ENCODE data around the gene MEGF11. TPM values are rescaled to one million over a fixed set of nuclear protein-coding genes. Genes with fewer than 3 reads are reported as not detected.

The MEGF11 gene
- total RNA-seq, 1 experiment from 2014 or later: not detected

DNA sequence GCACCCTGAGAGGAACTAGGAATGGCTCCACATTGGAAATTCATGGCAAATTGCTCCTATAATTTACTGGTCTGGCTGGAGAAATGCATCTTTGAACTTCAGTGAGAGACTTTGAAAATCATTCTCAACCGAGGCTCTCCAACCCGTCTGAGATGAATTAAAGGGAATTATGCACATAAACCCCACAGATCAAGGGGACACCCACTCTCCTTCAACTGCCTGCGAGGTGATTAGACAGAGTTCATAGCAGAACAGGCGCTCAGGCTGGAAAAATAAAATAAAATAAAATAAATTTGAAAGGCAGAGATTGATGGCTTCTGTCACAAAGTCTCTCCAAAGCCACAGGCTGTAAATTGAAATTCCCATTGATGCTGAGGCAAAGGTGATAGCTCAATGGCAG, 37.7 kb downstream of the MEGF11 start:
- no peak for TF ChIP-seq EZH2phosphoT487 (IDR thresholded peaks at IDR 0.05; ENCODE audit: borderline replicate concordance, low read length)
- TF ChIP-seq, protein P1, sequence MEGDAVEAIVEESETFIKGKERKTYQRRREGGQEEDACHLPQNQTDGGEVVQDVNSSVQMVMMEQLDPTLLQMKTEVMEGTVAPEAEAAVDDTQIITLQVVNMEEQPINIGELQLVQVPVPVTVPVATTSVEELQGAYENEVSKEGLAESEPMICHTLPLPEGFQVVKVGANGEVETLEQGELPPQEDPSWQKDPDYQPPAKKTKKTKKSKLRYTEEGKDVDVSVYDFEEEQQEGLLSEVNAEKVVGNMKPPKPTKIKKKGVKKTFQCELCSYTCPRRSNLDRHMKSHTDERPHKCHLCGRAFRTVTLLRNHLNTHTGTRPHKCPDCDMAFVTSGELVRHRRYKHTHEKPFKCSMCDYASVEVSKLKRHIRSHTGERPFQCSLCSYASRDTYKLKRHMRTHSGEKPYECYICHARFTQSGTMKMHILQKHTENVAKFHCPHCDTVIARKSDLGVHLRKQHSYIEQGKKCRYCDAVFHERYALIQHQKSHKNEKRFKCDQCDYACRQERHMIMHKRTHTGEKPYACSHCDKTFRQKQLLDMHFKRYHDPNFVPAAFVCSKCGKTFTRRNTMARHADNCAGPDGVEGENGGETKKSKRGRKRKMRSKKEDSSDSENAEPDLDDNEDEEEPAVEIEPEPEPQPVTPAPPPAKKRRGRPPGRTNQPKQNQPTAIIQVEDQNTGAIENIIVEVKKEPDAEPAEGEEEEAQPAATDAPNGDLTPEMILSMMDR (conservative IDR thresholded peaks at IDR 0.05; ENCODE audit: low read depth, low read length): no peak
- no peak for TF ChIP-seq EZH2 (IDR thresholded peaks at IDR 0.05; ENCODE audit: low read length, unreplicated experiment)
- Histone ChIP-seq H3K9ac (ENCODE audit: low read length) (no peak overlapping the region), H3K4me3 (ENCODE audit: low read length) (no peak overlapping the region), H3K36me3 (ENCODE audit: low read depth, low read length) (no peaks in the 10 kb centered on the region), H3K27ac (ENCODE audit: low read length) (no peak overlapping the region), H3K4me2 (ENCODE audit: low read length) (no peak overlapping the region), H3K27me3 (ENCODE audit: low read length) (no peaks in the 10 kb centered on the region), H3F3A (ENCODE audit: low read length, unreplicated experiment) (no peaks in the 10 kb centered on the region), H3K9me2 (replicated peaks; ENCODE audit: low read length) (no peaks in the 10 kb centered on the region), H3K79me2 (ENCODE audit: low read length) (no peaks in the 10 kb centered on the region), H4K20me1 (ENCODE audit: low read length) (no peaks in the 10 kb centered on the region), H3K9me3 (ENCODE audit: low read length) (no peaks in the 10 kb centered on the region), H3K4me1 (ENCODE audit: insufficient read depth, low read length) (no peaks in the 10 kb centered on the region), H2AFZ (ENCODE audit: low read length) (no peak overlapping the region)
- CTCF ChIA-PET: no interaction called here
- no peak for ATAC-seq
- no peak for DNase-seq
- intact Hi-C loops (cut with micrococcal nuclease): no loop called here
- no TSS peak for BruUV-seq (replicated peaks)
- POLR2A ChIA-PET (ENCODE audit: unreplicated experiment): no interaction called here

DNA sequence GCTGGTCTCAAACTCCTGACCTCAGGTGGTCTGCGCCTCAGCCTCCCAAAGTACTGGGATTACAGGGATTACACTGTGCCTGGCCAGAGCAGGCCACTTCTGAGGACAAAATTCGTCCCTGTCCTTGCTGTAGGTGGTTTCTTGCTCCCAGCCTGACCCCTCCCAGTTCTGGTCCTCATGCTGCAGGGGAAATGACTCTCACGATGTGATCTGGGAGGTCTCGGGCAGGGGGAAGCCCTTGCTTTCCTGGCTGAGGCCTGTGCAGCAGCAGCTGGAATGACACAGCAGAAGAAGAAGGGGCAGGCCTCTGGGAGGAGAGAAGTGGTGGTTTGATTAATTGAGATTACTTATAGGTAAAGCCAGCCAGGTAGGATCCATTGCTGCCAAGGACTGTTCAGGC, 39.3 kb downstream of the MEGF11 start:
- no peak for ATAC-seq
- Histone ChIP-seq H3K27me3 (ENCODE audit: low read length) (peaks cover 3% of the 10 kb centered on the region; the same call in 1 of the 2 replicates), H3K4me3 (ENCODE audit: low read length) (no peak overlapping the region), H4K20me1 (ENCODE audit: low read length) (no peaks in the 10 kb centered on the region), H3K79me2 (ENCODE audit: low read length) (no peaks in the 10 kb centered on the region), H3K4me2 (ENCODE audit: low read length) (no peak overlapping the region), H3K4me1 (ENCODE audit: insufficient read depth, low read length) (no peaks in the 10 kb centered on the region), H3F3A (ENCODE audit: low read length, unreplicated experiment) (no peaks in the 10 kb centered on the region), H3K27ac (ENCODE audit: low read length) (no peak overlapping the region), H3K9me3 (ENCODE audit: low read length) (no peaks in the 10 kb centered on the region), H3K9ac (ENCODE audit: low read length) (no peak overlapping the region), H3K9me2 (replicated peaks; ENCODE audit: low read length) (no peaks in the 10 kb centered on the region), H3K36me3 (ENCODE audit: low read depth, low read length) (no peaks in the 10 kb centered on the region), H2AFZ (ENCODE audit: low read length) (no peak overlapping the region)
- ChIA-PET CTCF (interaction anchor here (0.7 kb wide), 1 partner anchor 1524 kb away, joined by 7 read pairs; no protein-coding TSS in a partner anchor), POLR2A (ENCODE audit: unreplicated experiment) (no interaction called here)
- no peak for DNase-seq
- intact Hi-C loops (cut with micrococcal nuclease): no loop called here
- no peak for TF ChIP-seq EZH2 (IDR thresholded peaks at IDR 0.05; ENCODE audit: low read length, unreplicated experiment)
- BruUV-seq (replicated peaks): no TSS peak

DNA sequence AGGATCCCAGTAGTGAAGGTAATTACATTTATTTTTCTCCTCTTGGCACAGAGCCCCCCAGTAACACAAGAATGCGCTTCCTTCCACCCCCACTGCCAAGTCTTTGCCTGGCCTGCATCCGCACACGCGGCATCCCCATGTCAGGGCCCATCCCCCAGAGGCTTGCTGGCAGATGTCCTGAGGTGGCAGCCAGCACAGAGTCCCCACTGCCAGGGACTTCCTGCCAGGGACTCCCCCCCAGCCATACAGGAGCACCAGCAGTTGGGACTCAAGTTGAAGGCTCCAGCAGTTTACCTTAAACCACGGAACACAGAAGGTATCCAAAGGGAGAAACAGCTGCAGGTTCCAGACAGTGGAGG, 41.0 kb downstream of the MEGF11 start:
- no peak for DNase-seq
- H3K27ac ChIP-seq (ENCODE audit: low read length): no peak overlapping the region
- CTCF ChIA-PET: no interaction called here

More for the DNA sequence above, 41.0 kb downstream of the MEGF11 start:
- ATAC-seq: no peak
- no peak overlapping the region for H3K4me2 ChIP-seq (ENCODE audit: low read length)
- TF ChIP-seq, protein P1 (conservative IDR thresholded peaks at IDR 0.05; ENCODE audit: low read depth, low read length): no peak
- TF ChIP-seq EZH2 (IDR thresholded peaks at IDR 0.05; ENCODE audit: low read length, unreplicated experiment): no peak
- no peak for TF ChIP-seq EZH2phosphoT487 (IDR thresholded peaks at IDR 0.05; ENCODE audit: borderline replicate concordance, low read length)
- H3K36me3 ChIP-seq (ENCODE audit: low read depth, low read length): no peaks in the 10 kb centered on the region
- BruUV-seq (replicated peaks): no TSS peak
- intact Hi-C loops (cut with micrococcal nuclease): no loop called here
- POLR2A ChIA-PET (ENCODE audit: unreplicated experiment): interaction anchor here (0.7 kb wide), 1 partner anchor 627 kb away, joined by 3 read pairs; no protein-coding TSS in a partner anchor
- no peaks in the 10 kb centered on the region for H3K79me2 ChIP-seq (ENCODE audit: low read length)
- H3K9me3 ChIP-seq (ENCODE audit: low read length): no peaks in the 10 kb centered on the region
- no peaks in the 10 kb centered on the region for H4K20me1 ChIP-seq (ENCODE audit: low read length)
- no peaks in the 10 kb centered on the region for H3F3A ChIP-seq (ENCODE audit: low read length, unreplicated experiment)
- H3K9ac ChIP-seq (ENCODE audit: low read length): no peak overlapping the region
- H3K4me3 ChIP-seq (ENCODE audit: low read length): no peak overlapping the region
- H2AFZ ChIP-seq (ENCODE audit: low read length): no peak overlapping the region
- peaks cover 5% of the 10 kb centered on the region; the same call in 1 of the 2 replicates for H3K27me3 ChIP-seq (ENCODE audit: low read length)
- no peaks in the 10 kb centered on the region for H3K9me2 ChIP-seq (replicated peaks; ENCODE audit: low read length)
- H3K4me1 ChIP-seq (ENCODE audit: insufficient read depth, low read length): no peaks in the 10 kb centered on the region
